NCI-H146 (cell line): ENCODE measurements around the gene HSPG2.
"Not testable (repeated sequence)": the region's sequence is repeated elsewhere in the genome, so short reads cannot be mapped to it uniquely, and the experiment has no call there.

Source experiments
- DNase-seq: peaks from one replicate; lab custom pipeline; 2025; lab: John Stamatoyannopoulos, UW

HSPG2 gene

DNA sequence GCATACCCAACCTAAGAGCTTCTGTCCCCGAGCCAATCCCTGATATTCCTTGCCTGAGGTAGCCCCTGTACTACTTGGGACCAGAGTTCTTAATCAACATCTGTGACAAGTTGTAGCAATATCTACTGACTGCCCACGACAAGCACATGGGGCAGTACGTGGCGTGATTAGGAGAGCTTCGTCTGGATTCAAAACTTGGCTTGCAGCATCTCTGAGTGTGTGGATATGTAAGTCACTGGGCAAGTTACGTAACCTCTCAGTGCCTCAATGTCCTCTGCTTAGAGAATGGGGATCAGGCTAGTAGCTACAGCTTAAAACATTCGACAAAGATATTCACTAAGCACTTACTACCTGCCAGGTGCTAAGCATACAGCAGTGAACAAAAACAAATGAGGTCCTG, 5.0 kb downstream of the HSPG2 start:
- DNase-seq, result no peak

DNA sequence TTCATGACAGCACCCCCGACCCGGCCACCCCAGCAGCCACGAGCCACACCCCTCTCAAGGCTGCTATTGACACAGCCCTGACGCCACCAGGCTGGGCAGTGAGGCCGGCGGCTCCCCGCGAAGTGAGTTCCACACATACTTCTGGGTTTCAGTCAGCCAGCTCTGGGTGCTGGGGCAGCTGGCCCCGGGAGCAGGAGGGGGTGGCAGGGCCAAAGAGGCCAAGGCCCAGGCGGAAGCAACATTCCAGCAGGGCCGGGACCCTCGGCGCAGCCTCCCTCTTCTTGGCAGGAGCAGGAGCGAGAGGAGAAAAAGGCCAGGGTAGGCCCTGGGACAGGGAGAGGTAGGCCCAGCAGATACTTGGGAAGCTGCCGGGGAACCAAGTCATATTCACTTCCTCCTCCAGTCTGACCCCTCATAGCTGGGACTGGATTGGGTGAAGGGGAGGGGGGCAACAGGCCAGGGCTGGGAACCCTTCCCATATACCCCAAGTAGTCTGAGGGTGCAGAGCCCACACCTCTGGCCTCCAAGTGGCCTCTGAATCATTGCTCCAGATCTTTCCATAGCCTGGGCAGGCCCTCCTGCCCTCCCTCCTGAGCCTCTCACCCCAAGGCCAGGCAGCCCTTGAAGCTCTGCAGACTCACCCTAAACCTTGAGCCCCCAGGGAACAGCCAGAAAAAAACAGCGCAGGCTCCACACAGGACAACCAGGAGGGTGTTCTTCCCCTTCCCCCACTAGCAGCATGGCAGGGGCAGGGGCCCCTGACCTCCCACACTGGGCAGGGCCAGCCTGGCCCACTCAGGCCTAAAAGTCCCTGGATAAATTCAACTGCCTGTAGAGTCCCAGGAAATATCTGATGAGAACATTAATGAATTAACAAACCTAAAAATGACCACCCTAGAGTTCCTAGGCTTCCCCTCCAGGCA, 5.7 kb downstream of the HSPG2 start:
- no peak for DNase-seq

DNA sequence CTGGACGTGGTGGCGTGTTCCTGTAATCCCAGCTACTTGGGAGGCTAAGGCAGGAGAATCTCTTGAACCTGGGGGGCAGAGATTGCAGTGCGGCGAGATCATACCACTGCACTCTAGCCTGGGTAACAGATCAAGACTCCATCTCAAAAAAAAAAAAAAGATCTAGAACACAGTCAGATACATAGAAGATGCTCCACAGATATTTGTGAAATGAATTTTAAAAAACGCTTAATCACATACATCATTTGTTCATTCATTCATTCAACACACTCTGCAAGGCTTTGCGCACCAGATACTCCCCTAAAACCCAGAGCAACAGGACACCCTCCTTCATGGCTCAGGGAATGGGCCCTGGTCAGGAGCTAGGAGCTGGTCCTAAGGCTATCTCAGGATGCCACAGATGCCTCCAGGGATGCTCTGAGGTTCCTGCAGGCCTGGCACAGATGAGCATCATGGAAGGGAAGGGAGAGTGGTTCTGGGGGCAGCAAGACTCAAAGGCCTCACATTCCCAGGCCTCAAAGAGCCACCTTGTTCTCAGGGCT, 6.4 kb downstream of the HSPG2 start:
- no peak for DNase-seq

DNA sequence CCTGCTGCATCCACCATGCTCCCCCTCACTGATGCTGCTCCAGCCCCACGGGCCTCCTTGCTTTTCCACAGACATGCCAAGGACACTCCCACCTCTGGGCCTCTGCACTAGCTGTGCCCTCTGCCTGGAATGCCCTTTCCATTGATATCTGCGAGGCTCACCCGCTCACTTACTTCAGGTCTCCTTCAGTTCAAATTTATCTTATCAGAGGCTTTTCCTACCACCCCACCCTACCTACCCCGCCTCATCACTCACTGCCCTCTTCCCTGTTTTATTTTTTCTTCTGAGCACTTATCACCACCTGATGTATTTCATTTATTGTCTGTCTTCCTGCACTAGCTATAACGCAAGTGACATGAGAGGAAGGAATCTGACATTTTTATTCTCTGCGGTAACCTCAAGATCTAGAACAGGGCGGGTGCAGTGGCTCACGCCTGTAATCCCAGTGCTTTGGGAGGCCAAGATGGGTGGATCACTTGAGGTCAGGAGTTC, 7.0 kb downstream of the HSPG2 start:
- no peak for DNase-seq

DNA sequence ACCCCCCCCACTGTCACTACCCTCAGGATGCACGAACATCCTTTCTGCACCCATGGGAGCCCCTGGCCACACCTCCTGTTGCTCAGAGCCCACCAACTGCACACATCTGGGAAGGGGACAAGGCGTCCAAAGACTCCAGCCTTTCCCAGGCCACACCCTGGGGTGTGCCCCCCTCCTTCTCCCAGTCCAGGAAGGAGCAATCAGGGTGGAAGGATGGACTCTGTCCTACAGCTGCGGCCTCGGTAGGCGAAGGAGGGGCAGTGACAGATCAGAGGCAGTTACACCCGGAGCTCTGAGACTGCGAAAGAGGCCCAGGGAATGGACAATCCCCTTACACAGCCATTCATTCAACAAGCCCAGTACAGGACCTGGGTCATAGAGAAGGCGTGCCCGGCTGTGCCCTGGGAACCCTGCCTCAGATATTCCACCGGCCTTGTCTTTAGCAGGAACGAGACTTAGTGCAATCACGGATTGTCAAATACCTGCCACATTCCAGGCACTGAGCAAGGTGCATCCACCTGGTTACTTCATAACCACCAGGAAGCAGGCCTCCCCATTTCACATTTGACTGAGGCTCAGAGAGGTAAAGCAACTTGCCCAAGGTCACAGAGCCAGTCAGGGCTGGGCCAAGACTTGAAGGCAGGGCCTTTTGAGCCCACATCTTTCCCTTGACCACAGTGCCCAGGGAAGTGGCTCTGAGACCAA, 9.4 kb downstream of the HSPG2 start:
- DNase-seq, result no peak

DNA sequence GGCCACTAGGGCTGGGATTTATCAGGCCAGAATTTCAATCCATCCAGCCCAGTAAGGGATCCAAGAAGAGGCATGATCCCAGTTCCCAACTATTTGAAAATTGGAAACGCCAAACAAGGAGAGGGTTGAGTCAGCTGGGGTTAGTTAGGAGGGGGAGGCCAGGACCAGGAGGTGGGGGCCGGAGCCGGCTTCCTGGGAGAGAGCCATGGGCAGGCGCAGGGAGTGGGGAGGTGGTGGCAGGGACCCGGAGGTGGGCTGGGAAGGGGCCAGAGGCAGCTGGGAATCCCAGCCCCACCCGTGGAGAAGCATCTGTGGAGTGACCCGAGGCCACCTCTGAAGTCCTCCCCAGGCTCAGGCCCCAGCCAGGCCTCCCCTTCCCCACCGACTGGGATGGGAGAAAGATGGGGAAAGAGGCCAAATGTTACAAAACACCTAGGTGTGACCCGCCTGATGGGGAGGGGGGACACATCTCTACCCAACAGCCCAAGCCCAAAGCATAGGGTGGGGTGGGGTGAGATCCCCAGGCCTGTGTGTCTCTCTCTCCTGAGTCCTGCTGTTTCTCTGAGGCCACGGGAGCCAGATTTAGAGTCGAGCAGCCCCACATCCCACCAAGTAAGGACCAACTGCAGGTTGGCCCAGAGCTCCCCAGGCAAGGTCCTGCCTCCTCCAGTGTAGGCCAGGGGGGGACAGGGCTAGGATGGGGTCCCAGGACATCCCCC, 10.1 kb downstream of the HSPG2 start:
- DNase-seq, result no peak

DNA sequence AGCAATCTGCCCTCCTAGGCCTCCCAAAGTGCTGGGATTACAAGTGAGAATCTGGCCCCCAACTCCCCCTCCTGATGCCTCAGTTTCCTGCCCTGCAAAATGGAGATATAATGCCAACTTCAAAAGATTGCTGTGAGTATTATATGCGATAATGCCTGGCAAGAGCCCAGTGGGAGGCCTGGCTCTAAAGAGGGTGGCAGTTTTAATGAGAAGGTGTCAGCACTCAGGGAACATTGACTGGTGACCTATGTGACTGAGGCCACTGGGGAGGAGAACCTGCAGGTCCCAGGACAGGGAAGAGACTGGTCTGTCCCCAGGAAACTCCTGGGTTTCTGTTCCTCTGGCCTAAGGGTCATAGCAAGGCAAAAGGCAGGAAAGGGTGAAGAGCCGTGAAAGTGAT, 11.0 kb downstream of the HSPG2 start:
- no peak for DNase-seq

DNA sequence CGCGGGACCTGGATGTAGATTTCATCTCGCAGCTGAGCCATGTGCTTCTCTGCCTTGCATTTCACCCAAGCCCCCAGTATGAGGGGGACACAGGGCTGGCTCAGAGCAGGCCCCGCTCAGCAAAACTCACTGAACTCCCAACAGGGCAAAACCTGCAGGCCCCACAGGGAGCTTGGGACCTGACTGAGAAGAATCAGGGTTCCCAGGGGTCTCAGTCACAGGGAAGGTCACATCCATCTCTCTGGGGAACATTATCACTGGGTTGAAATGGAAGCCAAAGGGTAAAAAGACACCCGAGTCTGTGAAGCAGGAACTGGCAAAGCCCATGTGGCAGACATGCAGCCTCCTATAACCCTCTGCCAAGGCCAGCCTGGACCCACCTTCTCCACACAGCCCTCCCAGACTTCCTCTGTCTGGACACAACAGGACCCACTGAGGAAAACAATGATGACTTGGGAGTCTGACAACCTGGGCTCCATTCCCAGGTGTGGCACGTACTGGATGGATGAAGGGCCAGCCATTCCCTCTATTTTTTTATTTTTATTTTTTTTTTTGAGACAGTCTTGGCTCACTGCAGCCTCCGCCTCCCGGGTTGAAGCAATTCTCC, 11.7 kb downstream of the HSPG2 start:
- DNase-seq, result no peak

DNA sequence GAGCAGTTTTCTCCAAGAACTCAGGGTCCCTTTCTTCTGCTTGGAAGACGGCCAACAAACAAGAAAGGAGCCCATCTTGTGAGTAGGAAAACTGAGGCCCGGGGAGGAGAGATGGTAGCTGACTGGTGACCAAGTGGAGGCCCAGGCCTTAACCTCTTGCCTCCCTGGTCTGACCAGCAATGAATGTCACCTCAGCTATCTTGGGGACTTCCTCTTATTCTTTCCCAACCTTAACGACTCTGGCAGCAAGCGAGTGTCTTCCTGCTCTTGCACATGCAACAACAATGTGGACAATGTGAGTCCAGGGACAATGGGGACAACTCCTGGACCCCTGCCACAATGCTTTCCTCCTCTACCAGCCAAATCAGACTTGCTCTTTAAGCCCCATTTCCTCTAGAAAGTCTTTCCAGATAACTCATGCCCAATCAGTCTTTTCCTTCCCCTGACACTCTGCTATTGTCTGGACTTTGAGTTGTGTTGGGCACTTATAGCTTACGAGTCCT, 12.6 kb downstream of the HSPG2 start:
- DNase-seq, result no peak

DNA sequence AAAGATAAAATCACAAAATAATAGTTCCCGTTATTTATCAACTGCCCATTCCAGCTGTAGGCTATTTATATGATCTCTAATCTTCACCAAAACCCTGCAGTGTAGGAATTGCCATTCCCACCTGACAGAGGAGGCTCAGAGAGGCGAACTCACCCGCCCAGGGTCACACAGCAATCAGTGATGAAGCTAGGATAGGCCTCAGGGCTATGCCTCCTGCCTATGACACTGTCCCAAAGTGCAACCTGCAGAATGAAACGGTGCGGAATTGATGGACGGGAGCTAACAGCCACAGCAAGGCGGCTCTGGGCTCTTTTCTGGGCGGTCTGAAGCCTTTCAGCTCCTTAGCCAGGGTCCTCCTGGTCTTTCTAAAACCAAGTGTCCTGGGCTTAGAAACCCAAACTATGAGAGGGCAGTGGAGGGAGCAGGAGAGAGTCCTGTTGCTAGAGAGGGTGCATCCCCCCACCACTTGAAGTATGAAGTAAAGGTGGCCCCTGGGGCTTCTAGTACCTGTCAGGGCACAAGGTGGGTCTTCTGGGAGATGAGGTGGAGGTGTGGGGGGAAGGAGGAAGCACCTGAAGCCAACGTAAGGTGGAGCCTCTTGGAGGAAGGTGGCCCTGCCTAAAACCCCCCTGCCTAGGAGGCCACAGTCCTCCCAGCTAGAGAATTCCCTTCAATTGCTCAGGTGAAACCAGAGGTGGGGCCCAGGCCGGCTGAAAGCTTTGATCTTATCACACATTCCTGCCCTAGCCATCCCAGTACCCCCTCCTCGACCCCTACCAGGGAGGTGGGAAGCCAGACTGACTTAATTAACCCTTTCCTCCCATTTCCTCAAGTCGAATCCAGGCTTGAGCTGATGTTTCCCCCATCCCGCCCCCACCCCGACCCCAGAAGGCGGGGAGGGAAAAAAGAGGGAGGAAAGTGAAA, 14.8 kb downstream of the HSPG2 start:
- DNase-seq, result no peak

DNA sequence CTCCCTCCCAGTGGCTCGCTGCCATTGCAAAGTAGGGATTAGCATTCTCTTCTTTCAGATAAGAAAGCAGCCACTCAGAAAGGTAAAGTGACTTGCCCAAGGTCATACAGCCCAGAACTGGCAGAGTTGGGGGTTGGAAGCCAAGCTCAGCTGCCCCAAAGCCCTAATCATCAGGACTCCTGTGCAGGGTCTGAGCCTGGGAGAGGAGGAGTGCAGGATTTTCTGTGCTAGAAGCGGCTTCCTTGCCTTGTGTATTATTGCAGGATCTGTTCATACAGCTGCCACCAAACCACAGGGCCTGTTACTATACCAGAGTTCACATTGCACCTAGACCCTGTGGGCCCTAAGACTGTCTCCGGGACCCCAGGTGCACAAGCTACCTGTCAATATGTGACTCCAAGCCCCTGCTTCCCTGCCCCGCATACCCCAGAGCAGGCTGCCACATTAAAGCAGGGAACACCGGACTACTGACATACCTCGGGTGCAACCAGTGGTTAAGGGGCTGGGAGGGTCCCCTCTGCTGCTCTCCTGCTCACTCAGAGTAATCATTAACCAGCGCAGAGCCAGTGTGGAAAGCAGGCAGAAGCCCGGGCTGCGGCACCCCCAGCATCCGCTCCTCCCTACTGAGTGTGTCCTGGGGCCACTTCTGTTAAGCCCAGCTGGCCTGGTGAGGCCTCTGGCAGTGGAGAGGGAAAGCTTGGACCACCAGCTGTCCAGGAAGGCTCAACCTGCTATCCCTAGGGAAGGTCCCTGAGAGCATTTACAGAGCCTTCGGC, 15.8 kb downstream of the HSPG2 start:
- no peak for DNase-seq

DNA sequence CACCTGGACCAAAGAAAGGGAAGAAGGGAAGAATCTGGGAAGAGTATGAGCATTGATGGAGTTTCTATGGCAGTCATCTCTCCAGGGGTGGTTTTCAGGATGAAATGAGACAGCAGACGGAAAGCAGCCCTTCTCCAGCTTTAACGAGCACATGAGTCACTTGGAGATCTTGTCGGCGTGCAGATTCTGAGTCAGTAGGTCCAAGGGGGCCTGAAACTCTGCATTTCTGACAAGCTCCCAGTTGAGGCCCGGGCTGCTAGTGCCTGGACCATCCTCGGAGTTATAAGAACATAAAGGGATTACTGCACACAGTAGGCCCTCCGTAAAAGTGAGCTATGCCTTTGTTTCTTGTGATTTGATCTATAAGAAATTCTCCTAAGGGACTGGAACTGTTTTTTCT, 17.6 kb downstream of the HSPG2 start:
- no peak for DNase-seq

DNA sequence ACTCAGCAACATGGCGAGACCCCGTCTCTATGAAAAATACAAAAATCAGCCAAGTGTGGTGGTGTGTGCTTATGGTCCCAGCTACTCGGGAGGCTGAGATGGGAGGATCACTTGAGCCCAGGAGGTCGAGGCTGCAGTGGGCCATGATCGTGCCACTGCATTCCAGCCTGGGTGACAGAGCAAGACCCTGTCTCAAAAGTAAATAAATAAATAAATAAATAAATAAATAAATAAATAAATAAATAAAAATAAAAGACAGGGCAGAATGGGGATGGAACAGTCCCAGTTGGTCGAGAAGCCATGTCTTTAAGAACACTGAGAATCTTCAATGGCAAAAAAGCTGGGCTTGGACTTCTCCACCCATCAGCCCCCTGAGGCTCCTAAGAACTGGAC, 19.9 kb downstream of the HSPG2 start:
- DNase-seq, result not testable (repeated sequence)

DNA sequence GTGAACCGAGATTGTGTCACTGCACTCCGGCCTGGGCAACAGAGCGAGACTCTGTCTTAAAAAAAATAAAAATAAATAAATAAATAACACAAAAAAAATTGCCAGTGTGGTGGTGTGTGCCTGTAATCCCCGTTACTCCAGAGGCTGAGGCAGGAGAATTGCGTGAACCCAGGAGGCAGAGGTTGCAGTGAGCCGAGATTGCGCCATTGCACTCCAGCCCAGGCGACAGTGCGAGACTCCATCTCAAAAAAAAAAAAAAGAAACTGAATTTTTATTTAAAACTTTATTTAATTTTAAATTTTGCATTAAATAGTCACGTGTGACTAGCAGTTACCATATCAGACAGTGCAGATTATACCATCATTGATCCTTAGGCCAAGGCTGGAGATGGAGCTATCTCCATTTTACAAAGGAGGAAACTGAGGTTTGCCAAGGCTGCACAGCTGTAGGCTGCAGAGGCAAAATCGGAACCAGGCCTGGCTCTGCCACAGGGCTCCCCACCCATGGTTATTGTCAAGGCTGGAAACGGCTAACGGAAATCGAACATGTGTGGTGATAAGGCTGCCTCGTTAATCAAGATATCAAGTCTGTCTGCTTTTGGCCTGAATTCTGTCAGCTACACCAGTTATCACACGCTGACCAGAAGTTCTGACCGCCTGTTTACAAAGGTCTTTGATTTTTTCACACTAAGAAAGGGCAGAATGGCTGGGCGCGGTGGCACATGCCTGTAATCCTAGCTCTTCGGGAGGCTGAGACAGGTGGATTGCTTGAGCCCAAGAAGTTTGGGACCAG, 20.5 kb downstream of the HSPG2 start:
- DNase-seq, result no peak

DNA sequence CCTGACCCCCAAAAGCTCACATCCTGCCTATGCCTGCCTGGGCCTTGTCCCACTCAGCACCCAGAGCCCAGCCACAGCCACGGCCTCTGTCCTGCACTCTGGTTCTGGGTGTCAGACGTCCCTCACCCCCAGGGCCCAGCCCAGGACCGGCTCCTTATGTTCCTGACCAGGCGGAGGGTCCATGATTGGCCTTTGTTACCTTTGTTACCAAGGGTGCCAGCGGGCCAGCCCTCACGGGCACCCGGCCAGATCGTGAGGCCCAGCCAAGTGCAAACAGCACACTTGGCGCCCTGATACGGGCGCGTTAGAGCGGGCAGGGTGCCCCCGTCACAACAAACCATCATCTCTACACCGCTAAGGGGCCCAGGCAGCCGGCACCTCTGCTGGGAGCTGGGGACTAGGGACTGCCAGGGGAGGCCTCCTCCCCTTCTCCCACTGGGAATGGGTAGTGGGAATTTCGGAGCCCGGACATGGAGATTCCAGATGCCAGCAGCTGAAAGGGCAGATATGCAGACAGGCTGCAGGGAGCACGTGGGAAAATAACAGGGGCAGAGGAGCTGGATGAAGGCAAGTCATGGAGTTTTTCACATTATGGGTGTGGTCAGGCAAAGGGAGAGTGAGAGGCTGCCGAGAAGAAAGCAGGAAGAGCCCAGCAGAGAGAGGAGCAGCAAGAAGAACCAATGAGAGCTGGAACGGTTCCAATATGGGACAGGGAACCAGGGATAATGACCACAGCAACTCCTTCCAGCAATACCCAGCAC, 22.1 kb downstream of the HSPG2 start:
- no peak for DNase-seq

DNA sequence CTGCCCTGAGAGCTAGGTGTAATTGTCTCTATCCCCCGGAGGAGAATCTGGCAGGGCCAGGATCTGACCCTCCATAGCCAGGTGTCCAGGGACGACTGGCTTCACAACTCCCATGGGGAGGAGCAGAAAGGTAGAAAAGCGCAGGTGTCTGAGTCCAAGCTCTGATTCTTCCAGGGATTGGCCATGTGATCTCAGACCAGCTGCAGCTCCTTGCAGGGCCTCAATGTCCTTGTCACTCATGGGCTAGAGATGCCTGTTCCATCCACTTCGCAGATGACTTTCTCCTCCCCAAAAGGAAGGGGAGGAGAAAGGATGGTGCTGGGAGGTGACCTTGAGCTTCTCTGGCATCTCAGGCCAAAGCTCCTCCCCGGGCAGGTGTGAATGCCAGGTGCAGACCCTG, 22.7 kb downstream of the HSPG2 start:
- peak; percentile 8 for DNase-seq

DNA sequence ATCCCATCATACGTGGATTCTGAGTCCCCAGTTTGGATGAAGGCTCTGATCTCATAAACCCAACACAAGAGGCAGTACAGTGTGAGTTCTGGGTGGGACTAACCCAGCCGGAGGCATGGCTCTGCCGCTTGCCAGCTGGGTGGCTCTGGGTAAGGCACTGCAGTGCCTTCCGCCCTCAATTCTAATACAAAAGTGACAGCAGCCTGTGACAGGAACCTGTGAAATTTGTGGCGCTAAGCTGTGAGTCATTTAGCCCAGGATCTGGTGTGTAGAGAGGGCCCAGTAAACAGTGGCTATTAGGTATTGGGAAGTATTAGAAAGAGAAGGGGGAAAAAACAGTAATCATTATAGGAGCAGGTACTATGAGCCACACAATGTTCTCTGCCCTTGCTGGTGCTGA, 23.3 kb downstream of the HSPG2 start:
- DNase-seq, result no peak

DNA sequence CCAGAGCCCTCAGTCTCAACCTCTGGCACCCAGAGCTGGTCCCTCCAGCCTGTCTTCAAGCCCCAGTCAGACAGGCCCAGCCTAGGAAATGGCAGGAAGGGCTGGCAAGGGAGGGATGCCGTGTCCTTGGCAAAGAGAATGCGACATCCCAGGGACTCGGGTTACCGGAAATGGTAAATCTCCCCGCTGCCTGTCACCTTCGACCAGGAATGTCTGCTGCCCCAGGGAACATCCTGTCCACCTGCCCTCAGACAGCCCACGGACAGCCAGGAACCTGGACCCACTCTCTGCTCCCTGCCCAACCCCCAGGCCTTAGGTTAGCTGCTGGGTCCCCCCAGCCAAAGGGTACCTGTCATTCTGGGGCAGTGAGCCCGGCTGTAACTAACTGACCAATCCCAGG, 23.9 kb downstream of the HSPG2 start:
- DNase-seq, result no peak
